NCI-H1694 treated with DMSO at 0.1 percent for 48 hours (cell line): ENCODE measurements around the gene ZNF260.

Experiments used
- DNase-seq: peaks from one replicate; lab custom pipeline; 2025; lab: John Stamatoyannopoulos, UW

ZNF260 gene

GRCh38 chr19:36489920-36490415 lies 38.1 kb downstream of the ZNF260 start:
- no peak for DNase-seq

- DNase-seq: peak; percentile 98
These were observed 38.8 kb downstream of the ZNF260 start, which contains the start of gene ZNF566 for GRCh38 chr19:36489118-36489919. Gene ZNF566 (minus strand): TSS chr19:36489561. CDS start chr19:36476557, 13,004 bp downstream.

- peak; percentile 30 for DNase-seq
These were observed 39.3 kb downstream of the ZNF260 start for GRCh38 chr19:36488846-36489117.

GRCh38 chr19:36488118-36488845 lies 39.8 kb downstream of the ZNF260 start:
- DNase-seq: no peak

- no peak for DNase-seq
These were observed 44.4 kb downstream of the ZNF260 start for GRCh38 chr19:36483653-36484052.

GRCh38 chr19:36482876-36483275 lies 45.2 kb downstream of the ZNF260 start:
- DNase-seq: no peak
